GM23248 (cell line): ENCODE data around the gene ADGRV1.

Experiments
- EZH2 ChIP-seq: fragments of 200-600 bp; sonication (generic); IDR thresholded peaks from 2 replicates; pipeline ENCODE4 v1.6.1; 2018; ENCODE audit warnings: antibody characterized with exemption, mild to moderate bottlenecking; ENCODE audit not compliant: insufficient read depth, poor library complexity, severe bottlenecking
- EZH2phosphoT487 ChIP-seq: fragments of 200-600 bp; sonication (generic); IDR thresholded peaks from 2 replicates; pipeline ENCODE4 v1.6.1; 2018; ENCODE audit warnings: antibody characterized with exemption, moderate library complexity, mild to moderate bottlenecking, low read depth; ENCODE audit not compliant: insufficient read depth

DNA sequence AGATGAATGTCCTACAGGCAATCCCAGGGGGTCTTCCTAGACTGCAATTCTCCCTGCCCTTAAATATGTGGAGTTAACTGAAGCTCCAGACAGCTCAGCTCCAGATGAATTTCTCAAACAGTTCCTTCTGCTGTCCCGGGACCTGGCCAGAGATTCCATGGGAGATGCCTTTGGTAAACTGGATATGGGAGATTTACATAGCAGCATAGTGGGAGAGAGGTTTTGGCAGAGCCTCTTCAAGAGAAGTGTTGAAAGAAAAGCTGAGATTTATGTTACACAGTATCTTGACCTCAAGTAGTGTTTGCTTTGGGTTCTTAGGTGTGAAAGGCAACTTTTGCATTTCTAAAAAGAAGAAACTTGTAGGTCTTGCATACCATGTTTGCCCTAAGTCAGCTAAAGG is 459.6 kb downstream of the ADGRV1 start:
- no peak for TF ChIP-seq EZH2
- no peak for TF ChIP-seq EZH2phosphoT487
